Keratinocyte (primary cell): ENCODE results near the gene CARD11. TPM values are rescaled to one million over a fixed set of nuclear protein-coding genes. Genes with fewer than 3 reads are reported as not detected.

Source experiments
- DNase-seq: peaks from one replicate; pipeline ENCODE4 v3.0.0-alpha.2; 2011; ENCODE audit warnings: low read depth, missing footprints, low spot score
- FAIRE-seq: peaks from 2 replicates; lab custom pipeline; 2011; peaks lifted over from hg19 to GRCh38; lab: Jason Lieb, UNC
- H2AFZ ChIP-seq: 2 replicates; pipeline ENCODE4 v1.6.0; 2012; ENCODE audit warnings: low read length, control low read depth, inconsistent platforms; ENCODE audit not compliant: control insufficient read depth
- H3K27ac ChIP-seq: 2 replicates; pipeline ENCODE4 v1.5.1; 2011; ENCODE audit warnings: low read length; ENCODE audit not compliant: control insufficient read depth, insufficient read depth
- H3K27me3 ChIP-seq: 3 replicates; pipeline ENCODE4 v1.6.0; 2011; ENCODE audit warnings: low read length; ENCODE audit not compliant: control insufficient read depth, insufficient read depth; ENCODE audit errors: extremely low read depth
- H3K36me3 ChIP-seq, 2 experiments: 2 replicates in 1 of 2; 3 replicates in 1 of 2; pipeline ENCODE4 v1.5.1; 2011; ENCODE audit warnings: low read length in 2 of 2, mild to moderate bottlenecking in 1 of 2; ENCODE audit not compliant: control insufficient read depth in 2 of 2, insufficient read depth in 2 of 2; ENCODE audit errors: extremely low read depth in 1 of 2
- H3K4me1 ChIP-seq: 3 replicates; pipeline ENCODE4 v1.5.1; 2011; ENCODE audit warnings: low read length; ENCODE audit not compliant: control insufficient read depth, insufficient read depth; ENCODE audit errors: extremely low read depth
- H3K4me2 ChIP-seq: 3 replicates; pipeline ENCODE4 v1.6.0; 2011; ENCODE audit warnings: low read depth, low read length; ENCODE audit not compliant: control insufficient read depth, insufficient read depth; ENCODE audit errors: extremely low read depth
- H3K4me3 ChIP-seq, 3 experiments: fragments of 200-600 bp in 1 of 3; sonication (generic) in 1 of 3; 2 replicates in 2 of 3; 3 replicates in 1 of 3; pipeline ENCODE4 v1.5.1; 2011 to 2016; ENCODE audit warnings: low read length in 3 of 3, mild to moderate bottlenecking in 3 of 3, control low read depth in 2 of 3, inconsistent platforms in 1 of 3, low read depth in 1 of 3, mixed read lengths in 1 of 3, mixed run types in 1 of 3, moderate library complexity in 1 of 3; ENCODE audit not compliant: control insufficient read depth in 2 of 3, insufficient read depth in 2 of 3; ENCODE audit errors: extremely low read depth in 1 of 3
- H3K79me2 ChIP-seq: 2 replicates; pipeline ENCODE4 v1.6.0; 2012; ENCODE audit warnings: low read length; ENCODE audit not compliant: control insufficient read depth, insufficient read depth
- H3K9ac ChIP-seq: 3 replicates; pipeline ENCODE4 v1.6.0; 2011; ENCODE audit warnings: low read length; ENCODE audit not compliant: control insufficient read depth, insufficient read depth; ENCODE audit errors: extremely low read depth
- H3K9me1 ChIP-seq: 3 replicates; pipeline ENCODE4 v1.6.0; 2011; ENCODE audit warnings: low read length; ENCODE audit not compliant: control insufficient read depth, insufficient read depth; ENCODE audit errors: extremely low read depth
- H3K9me3 ChIP-seq: 2 replicates; pipeline ENCODE4 v1.5.1; 2012; ENCODE audit warnings: low read depth, low read length; ENCODE audit not compliant: control insufficient read depth
- H4K20me1 ChIP-seq: 3 replicates; pipeline ENCODE4 v1.6.0; 2011; ENCODE audit warnings: low read length; ENCODE audit not compliant: control insufficient read depth, insufficient read depth; ENCODE audit errors: extremely low read depth
- CTCF ChIP-seq, 3 experiments: IDR thresholded peaks in 1 of 3; conservative IDR thresholded peaks in 1 of 3; optimal IDR thresholded peaks in 1 of 3; 2 replicates in 2 of 3; 3 replicates in 1 of 3; pipeline versions ENCODE3 to v1.5.1; 2011; ENCODE audit warnings: low read length in 3 of 3, mild to moderate bottlenecking in 3 of 3, moderate library complexity in 2 of 3, control low read depth in 1 of 3, inconsistent platforms in 1 of 3; ENCODE audit not compliant: insufficient read depth in 2 of 3; ENCODE audit errors: extremely low read depth in 1 of 3
- EZH2 ChIP-seq: IDR thresholded peaks from one replicate; pipeline ENCODE4 v1.6.1; 2012; ENCODE audit warnings: inconsistent platforms, mild to moderate bottlenecking, low read length, moderate library complexity
- dilution Hi-C: fragments of 300-500 bp; cut with MboI; formaldehyde crosslinking; loops from one replicate; pipeline ENCODE4 v1.7.0; 2020; ENCODE audit warnings: low sequenced_read_pairs; ENCODE audit not compliant: extremely low pct_ligation_motif_present
- polyA plus RNA-seq, 5 experiments: library from polyadenylated mRNA; depleted of rRNA in 3 of 5; stranded (reverse) in 3 of 5; stranded (forward) in 1 of 5; unstranded in 1 of 5; fragments of >200 nt; gene quantifications; 1 replicate in 1 of 5; 2 replicates in 3 of 5; 3 replicates in 1 of 5; pipeline versions ENCODE4 v1.2.1 to v1.2.3, GENCODE V29; 2011 to 2012; ENCODE audit warnings: missing spikeins in 2 of 5, low read depth in 1 of 5, low replicate concordance in 1 of 5

Gene CARD11
- polyA plus RNA-seq, 1 donor (not counting 4 experiments of a cell fraction or from before 2014, with no cell fraction given), result 4.3 TPM

DNA sequence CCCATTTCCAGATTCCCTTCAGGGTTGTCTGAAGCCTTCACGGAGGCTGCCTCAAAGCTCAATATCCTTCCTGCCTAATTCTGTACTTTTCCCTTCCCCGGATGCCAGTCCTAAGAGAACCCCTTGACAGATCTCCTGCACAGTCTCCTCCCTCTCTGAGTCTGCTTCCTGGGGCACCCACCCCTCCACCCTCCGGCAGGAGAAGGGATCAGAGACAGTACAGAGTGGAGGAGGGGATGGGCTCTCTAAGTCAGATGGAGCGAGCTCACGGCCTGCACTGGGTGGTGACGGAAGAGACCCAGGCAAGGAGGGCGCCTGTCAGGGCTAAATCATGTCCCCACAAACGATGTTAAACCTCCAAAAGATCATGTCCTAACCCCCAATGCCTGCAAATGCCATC is 48.0 kb upstream of the CARD11 start:
- DNase-seq, result no peak
- TF ChIP-seq EZH2 (no peak), CTCF (optimal IDR thresholded peaks at IDR 0.05 in 1 of 3, IDR thresholded peaks at IDR 0.05 in 1 of 3, conservative IDR thresholded peaks at IDR 0.05 in 1 of 3; ENCODE audit: extremely low read depth in 1 of 3, insufficient read depth in 2 of 3, low read length in 3 of 3) (no peak)
- FAIRE-seq, result no peak
- Histone ChIP-seq H3K36me3 (no peaks in the 10 kb centered on the region), H3K79me2 (no peaks in the 10 kb centered on the region), H3K27me3 (peaks cover 13% of the 10 kb centered on the region), H3K4me1 (no peaks in the 10 kb centered on the region), H3K9me1 (no peaks in the 10 kb centered on the region), H3K4me2 (no peak overlapping the region), H3K27ac (no peak overlapping the region), H4K20me1 (no peaks in the 10 kb centered on the region), H3K9ac (no peak overlapping the region), H3K4me3 (no peak overlapping the region), H3K9me3 (no peaks in the 10 kb centered on the region), H2AFZ (no peak overlapping the region)
- dilution Hi-C loops, result no loop called here

DNA sequence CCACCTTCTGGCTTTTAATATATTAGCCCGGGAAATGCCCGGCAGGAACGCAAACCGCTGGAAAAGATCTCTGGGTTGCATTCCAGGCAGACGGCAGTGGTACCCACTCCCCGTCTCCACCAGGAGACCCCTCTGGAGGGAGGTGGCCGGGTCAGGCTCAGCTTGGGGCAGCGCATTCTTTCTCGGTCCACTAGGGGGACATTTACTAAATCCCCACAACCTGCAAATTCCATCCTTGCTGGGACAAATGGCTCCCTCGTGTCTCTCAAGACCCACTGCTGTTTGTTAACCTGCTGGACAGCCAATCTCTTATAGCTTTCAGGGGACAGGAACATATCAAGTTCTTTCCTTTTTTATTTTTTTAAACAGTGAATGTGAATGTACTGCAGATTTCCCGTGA is 45.8 kb upstream of the CARD11 start:
- H3K4me3 ChIP-seq, result no peak overlapping the region
- FAIRE-seq (no peak), DNase-seq (no peak)
- no peaks in the 10 kb centered on the region for H3K4me1 ChIP-seq
- no peak overlapping the region for H3K27ac ChIP-seq
- dilution Hi-C loops, result no loop called here
- H3K9me3 ChIP-seq, result no peaks in the 10 kb centered on the region
- TF ChIP-seq CTCF (optimal IDR thresholded peaks at IDR 0.05 in 1 of 3, IDR thresholded peaks at IDR 0.05 in 1 of 3, conservative IDR thresholded peaks at IDR 0.05 in 1 of 3; ENCODE audit: extremely low read depth in 1 of 3, insufficient read depth in 2 of 3, low read length in 3 of 3) (peak; percentile 39 to 48 (median 42)), EZH2 (no peak)
- no peaks in the 10 kb centered on the region for H3K79me2 ChIP-seq
- H2AFZ ChIP-seq, result no peak overlapping the region
- H4K20me1 ChIP-seq, result no peaks in the 10 kb centered on the region
- H3K9ac ChIP-seq, result no peak overlapping the region
- H3K36me3 ChIP-seq, result no peaks in the 10 kb centered on the region
- H3K4me2 ChIP-seq, result no peak overlapping the region
- H3K27me3 ChIP-seq, result peaks cover 27% of the 10 kb centered on the region
- H3K9me1 ChIP-seq, result no peaks in the 10 kb centered on the region
